ENCODE data around the gene ALDH1B1. TPM values are rescaled to one million over a fixed set of nuclear protein-coding genes. Genes with fewer than 3 reads are reported as not detected.

The ALDH1B1 gene
- 42.8 TPM for polyA plus RNA-seq (2013, experiment 1 of 2; ENCODE audit: insufficient read length)
- polyA plus RNA-seq (2013, experiment 2 of 2; ENCODE audit: insufficient read length), result 109 TPM

- peak; percentile 87 for DNase-seq
Observed at GRCh38 chr9:38392235-38393127, at the start of gene ALDH1B1. TSS of gene ALDH1B1 (plus strand) at chr9:38392702. CDS start at chr9:38395749, 3,047 bp downstream.

- DNase-seq, result no peak
Observed at GRCh38 chr9:38343037-38343436, 49.5 kb upstream of the ALDH1B1 start.

- no peak for DNase-seq
Observed at GRCh38 chr9:38343552-38343951, 49.0 kb upstream of the ALDH1B1 start.

GRCh38 chr9:38344566-38345324 is 47.8 kb upstream of the ALDH1B1 start:
- no peak for DNase-seq

- no peak for DNase-seq
Observed at GRCh38 chr9:38345851-38346755, 46.4 kb upstream of the ALDH1B1 start.

- no peak for DNase-seq
Observed at GRCh38 chr9:38346811-38347210, 45.7 kb upstream of the ALDH1B1 start.

- no peak for DNase-seq
Observed at GRCh38 chr9:38347271-38347671, 45.2 kb upstream of the ALDH1B1 start.

GRCh38 chr9:38347946-38348345 is 44.6 kb upstream of the ALDH1B1 start:
- no peak for DNase-seq

- DNase-seq, result no peak
Observed at GRCh38 chr9:38350529-38350928, 42.0 kb upstream of the ALDH1B1 start.

GRCh38 chr9:38352530-38353328 is 39.8 kb upstream of the ALDH1B1 start:
- DNase-seq, result no peak

GRCh38 chr9:38355115-38355514 is 37.4 kb upstream of the ALDH1B1 start:
- DNase-seq, result no peak

- no peak for DNase-seq
Observed at GRCh38 chr9:38355517-38356120, 36.9 kb upstream of the ALDH1B1 start.

GRCh38 chr9:38356851-38357250 is 35.7 kb upstream of the ALDH1B1 start:
- no peak for DNase-seq

- no peak for DNase-seq
Observed at GRCh38 chr9:38357350-38358114, 35.0 kb upstream of the ALDH1B1 start.

- DNase-seq, result peak; percentile 61
Observed at GRCh38 chr9:38358390-38359296, 33.9 kb upstream of the ALDH1B1 start.

GRCh38 chr9:38359297-38359653 is 33.2 kb upstream of the ALDH1B1 start:
- DNase-seq, result no peak

GRCh38 chr9:38359689-38360385 is 32.7 kb upstream of the ALDH1B1 start:
- peak; percentile 82 for DNase-seq

GRCh38 chr9:38360839-38361472 is 31.5 kb upstream of the ALDH1B1 start:
- DNase-seq, result peak; percentile 79

Data from fibroblast of skin of back (primary cell).